ENCODE measurements around the gene MAP2K5.

Gene MAP2K5

GRCh38 chr15:67755936-67756335, 213.4 kb downstream of the MAP2K5 start:
- no peak for TF ChIP-seq CTCF (IDR thresholded peaks at IDR 0.05; ENCODE audit: borderline replicate concordance, insufficient read depth, low read depth, low read length)
- H3K4me3 ChIP-seq (ENCODE audit: low read depth, low read length): no peak overlapping the region

DNA sequence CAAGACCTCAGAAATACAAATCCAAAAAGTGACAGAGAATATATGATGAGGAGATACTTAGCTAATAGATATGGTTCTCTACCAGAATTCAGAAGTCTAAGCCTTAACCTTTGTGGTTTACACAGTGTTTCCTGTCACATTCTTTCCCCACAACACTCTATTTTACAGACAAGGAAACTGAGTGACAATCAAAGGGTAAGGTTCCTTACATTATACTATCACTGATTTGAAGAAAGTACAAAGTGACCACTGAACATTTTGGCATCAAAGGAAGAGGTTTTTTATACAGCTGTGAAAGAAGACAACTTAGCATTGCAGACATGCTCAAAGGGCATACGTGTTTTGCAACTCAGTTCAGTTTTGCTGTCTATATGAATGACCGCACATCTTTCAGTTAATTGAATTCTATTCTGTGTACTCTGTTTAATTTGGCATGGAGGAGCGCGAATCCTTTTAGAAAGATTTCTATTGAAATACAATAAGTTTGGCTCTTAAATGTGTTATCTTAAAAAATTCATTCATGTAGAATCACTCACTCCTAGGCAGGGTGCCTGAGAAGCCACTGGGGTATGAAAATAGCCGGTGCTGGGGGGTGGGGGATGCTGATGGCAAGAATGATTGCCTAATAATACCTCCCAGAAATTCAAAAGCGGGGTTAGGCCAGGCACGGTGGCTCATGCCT, 216.3 kb downstream of the MAP2K5 start:
- no peak for TF ChIP-seq CTCF (IDR thresholded peaks at IDR 0.05; ENCODE audit: borderline replicate concordance, insufficient read depth, low read depth, low read length)
- no peak overlapping the region for H3K4me3 ChIP-seq (ENCODE audit: low read depth, low read length)

DNA sequence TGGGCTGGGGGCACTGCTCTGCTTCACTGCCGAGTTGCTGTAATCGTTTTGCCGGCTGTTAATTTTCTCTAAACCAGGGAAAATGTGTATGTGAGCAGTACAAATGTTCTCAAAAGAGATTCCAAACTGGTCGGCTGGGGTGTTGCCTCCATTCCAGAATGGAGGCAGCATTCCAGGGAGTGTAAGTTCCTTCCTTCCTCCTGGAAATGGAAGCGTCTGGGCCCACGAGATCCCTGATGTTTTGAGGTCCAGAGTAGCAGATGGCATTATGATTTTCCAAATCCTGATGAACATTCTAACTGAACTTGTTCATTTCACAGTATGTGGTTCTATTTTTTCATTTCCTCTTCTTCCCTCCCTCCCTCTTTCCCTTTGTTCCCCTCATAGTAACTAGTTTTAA, 218.4 kb downstream of the MAP2K5 start:
- no peak for TF ChIP-seq CTCF (IDR thresholded peaks at IDR 0.05; ENCODE audit: borderline replicate concordance, insufficient read depth, low read depth, low read length)
- no peak overlapping the region for H3K4me3 ChIP-seq (ENCODE audit: low read depth, low read length)

DNA sequence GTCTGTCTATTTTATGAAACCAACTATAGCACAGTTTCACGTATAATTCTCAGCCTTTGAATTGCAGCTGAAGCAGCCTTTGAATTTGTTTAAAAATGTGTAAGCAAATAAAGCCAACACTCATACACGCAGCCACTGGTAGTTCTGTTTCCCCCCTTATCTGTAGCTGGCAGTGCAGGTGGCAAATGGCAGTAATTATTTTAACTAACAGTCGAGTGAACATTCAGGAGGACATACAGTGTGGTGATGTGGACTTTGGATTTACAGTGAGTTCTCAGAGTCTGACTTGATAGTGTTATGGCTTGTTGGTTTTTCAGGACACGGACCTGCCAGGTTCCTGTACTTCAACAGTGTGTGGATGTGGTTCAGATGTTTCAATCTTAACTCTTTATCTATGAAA, 218.8 kb downstream of the MAP2K5 start:
- no peak for TF ChIP-seq CTCF (IDR thresholded peaks at IDR 0.05; ENCODE audit: borderline replicate concordance, insufficient read depth, low read depth, low read length)
- no peak overlapping the region for H3K4me3 ChIP-seq (ENCODE audit: low read depth, low read length)

DNA sequence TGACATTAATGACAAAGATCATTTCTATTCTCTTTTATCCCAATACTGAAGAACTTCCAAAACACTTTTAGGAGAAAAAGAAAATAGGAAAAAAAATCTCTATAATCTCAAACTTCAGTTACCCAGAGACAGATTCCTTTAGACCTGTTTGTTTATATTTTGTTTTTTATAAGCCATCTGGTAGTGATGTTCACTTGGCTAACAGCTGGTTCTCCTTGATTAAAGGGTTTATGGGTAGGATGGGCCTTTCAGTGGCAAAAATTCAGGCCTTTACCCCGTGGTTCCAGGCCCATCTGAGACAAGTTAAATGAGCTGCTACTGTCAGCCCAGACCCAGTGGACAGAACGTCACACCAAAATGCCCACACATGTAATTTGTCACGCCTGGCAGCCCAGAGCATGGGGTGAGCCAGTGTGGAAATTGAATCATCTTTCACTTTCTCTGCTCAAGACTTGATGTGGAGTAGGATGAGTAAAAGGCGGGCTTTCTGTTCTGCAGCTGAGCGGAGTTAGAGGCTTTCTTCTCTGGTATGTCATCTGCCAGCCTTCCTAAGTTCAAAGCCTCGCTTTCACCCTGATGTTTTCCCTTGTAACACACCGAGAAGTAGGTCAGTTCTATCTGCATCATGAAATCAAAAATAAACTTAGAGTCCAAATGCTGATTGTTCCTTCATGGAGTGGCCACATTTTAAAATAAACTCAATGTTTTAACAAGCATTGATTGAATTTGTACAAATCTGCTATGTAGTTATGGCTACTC, 220.3 kb downstream of the MAP2K5 start:
- no peak overlapping the region for H3K4me3 ChIP-seq (ENCODE audit: low read depth, low read length)
- TF ChIP-seq CTCF (IDR thresholded peaks at IDR 0.05; ENCODE audit: borderline replicate concordance, insufficient read depth, low read depth, low read length): no peak

DNA sequence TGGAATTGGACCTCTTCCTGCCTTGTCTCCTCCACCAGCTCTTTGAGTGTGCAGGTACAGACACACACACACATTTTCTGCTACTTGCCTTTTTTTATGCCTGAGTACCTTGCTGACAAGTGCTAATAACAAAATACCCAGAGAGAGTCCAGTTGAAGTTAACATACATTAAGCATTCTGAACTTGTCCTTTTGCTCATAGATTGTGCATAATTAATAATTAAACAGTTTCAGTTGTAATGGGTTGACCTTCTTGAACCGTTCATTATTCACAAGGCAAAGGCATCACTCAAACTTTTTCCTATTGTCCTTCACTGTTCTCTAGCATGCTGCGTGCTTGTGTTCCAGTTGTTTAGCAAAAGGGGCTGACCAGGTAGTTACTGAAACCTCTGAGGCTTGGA, 223.2 kb downstream of the MAP2K5 start:
- TF ChIP-seq CTCF (IDR thresholded peaks at IDR 0.05; ENCODE audit: borderline replicate concordance, insufficient read depth, low read depth, low read length): no peak
- no peak overlapping the region for H3K4me3 ChIP-seq (ENCODE audit: low read depth, low read length)

- no peak overlapping the region for H3K4me3 ChIP-seq (ENCODE audit: low read depth, low read length)
- no peak for TF ChIP-seq CTCF (IDR thresholded peaks at IDR 0.05; ENCODE audit: borderline replicate concordance, insufficient read depth, low read depth, low read length)
These were observed 224.5 kb downstream of the MAP2K5 start for GRCh38 chr15:67766968-67767367.

All from GM12875 (cell line).